Lower leg skin (tissue), 4 donors: ENCODE data around the gene P3H2. TPM values are rescaled to one million over a fixed set of nuclear protein-coding genes. Genes with fewer than 3 reads are reported as not detected.

Source experiments
- DNase-seq, 2 donors: peaks; one replicate each; pipeline ENCODE4 v3.0.0-alpha.2; 2019; ENCODE audit warnings: low spot score in 2 of 2
- H3K4me3 ChIP-seq: fragments of 200-600 bp; sonication (generic); 2 replicates; pipeline ENCODE4 v1.5.1; 2017; ENCODE audit warnings: mild to moderate bottlenecking, low read depth; ENCODE audit not compliant: poor library complexity, severe bottlenecking
- POLR2A ChIP-seq, 2 donors: fragments of 450-650 bp; IDR thresholded peaks; one replicate each; pipeline ENCODE4 v1.6.1; 2016 to 2017; ENCODE audit warnings: antibody characterized with exemption in 2 of 2, mild to moderate bottlenecking in 1 of 2, moderate library complexity in 1 of 2
- WGBS, 2 donors: methylation state at CpG; one replicate each; pipeline ENCODE4 v1.1.5; 2018; 5-methylcytosine and 5-hydroxymethylcytosine counted together
- intact Hi-C: fragments of 100-400 bp; cut with DNase I; formaldehyde crosslinking; loops from one replicate; pipeline ENCODE4 v1.15.0; 2023; ENCODE audit warnings: low total_unique reads
- total RNA-seq, 4 donors: library from RNA; depleted of rRNA; stranded (reverse); fragments of >200 nt; gene quantifications; one replicate each; pipeline ENCODE4 v1.1.0, GENCODE V29; 2016
- TF ChIP-seq, protein P1 (sequence below), 3 donors: fragments of 450-650 bp; IDR thresholded peaks; one replicate each; pipeline ENCODE4 v1.5.1; 2016; ENCODE audit warnings: antibody characterized with exemption in 3 of 3, mild to moderate bottlenecking in 3 of 3, moderate library complexity in 2 of 3

Gene P3H2
- total RNA-seq, 4 donors from 2014 or later, result 20.0 to 41.9 (median 35.6) TPM

DNA sequence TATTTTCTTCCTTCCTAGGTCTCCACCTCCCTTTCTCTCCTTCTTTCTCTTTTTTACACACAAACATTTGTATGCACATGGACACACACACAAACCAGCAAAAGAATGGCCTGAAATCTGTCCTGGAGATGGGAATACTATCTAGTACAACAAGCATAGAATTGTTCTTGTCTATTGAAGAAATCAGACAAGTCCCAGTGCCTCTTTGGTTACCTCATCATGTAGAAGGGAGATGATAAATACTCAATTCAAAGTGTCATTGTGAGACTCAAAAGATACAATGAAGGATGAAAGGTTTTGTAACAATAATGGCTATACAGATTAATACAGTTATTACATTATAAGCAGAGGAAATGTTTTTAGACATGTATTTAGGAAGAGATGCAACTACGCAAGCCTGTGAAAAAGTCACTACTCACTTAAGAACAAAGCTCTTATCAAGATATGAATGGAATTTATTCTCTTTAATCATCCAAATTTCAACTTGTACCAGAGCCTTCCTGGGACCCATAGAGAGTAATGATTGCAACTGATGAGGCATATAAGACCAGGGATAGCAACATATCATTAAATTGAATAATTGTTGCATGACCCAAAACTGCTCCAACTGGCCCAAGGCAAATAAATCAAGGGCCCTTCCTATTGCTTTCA is 43.2 kb downstream of the P3H2 start:
- TF ChIP-seq POLR2A (IDR thresholded peaks at IDR 0.05), result no peak
- TF ChIP-seq, protein P1, sequence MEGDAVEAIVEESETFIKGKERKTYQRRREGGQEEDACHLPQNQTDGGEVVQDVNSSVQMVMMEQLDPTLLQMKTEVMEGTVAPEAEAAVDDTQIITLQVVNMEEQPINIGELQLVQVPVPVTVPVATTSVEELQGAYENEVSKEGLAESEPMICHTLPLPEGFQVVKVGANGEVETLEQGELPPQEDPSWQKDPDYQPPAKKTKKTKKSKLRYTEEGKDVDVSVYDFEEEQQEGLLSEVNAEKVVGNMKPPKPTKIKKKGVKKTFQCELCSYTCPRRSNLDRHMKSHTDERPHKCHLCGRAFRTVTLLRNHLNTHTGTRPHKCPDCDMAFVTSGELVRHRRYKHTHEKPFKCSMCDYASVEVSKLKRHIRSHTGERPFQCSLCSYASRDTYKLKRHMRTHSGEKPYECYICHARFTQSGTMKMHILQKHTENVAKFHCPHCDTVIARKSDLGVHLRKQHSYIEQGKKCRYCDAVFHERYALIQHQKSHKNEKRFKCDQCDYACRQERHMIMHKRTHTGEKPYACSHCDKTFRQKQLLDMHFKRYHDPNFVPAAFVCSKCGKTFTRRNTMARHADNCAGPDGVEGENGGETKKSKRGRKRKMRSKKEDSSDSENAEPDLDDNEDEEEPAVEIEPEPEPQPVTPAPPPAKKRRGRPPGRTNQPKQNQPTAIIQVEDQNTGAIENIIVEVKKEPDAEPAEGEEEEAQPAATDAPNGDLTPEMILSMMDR (IDR thresholded peaks at IDR 0.05), result no peak
- H3K4me3 ChIP-seq, result no peak overlapping the region
- intact Hi-C loops, result no loop called here
- DNase-seq, result no peak
- 0 to 98% methylated on average over 1 of the region's 1 CpG for WGBS, 2 donors

GRCh38 chr3:190076601-190077394 is 43.9 kb downstream of the P3H2 start:
- intact Hi-C loops, result no loop called here
- TF ChIP-seq, protein P1 (IDR thresholded peaks at IDR 0.05), result no peak
- TF ChIP-seq POLR2A (IDR thresholded peaks at IDR 0.05), result no peak
- WGBS, 2 donors, result 21 to 41% methylated on average over 1 of the region's 1 CpG
- no peak overlapping the region for H3K4me3 ChIP-seq
- no peak for DNase-seq

DNA sequence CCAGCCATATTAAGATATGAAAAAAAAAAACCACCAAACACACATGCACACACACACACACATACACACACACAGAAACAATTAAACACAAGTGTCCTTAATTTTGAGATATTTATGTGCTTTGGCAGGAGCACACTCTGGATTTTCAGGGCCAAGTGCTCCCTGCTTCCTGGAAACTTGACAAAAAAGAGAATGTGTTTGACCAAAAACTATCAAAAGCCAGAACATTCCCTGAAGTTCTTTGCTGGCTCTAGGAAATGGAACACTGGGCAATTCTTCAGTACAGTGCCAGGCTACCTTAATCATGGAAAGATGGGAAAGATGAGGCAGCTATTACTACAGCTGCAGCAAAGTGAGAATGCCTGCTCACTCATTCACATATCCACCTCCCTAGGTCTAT is 44.6 kb downstream of the P3H2 start:
- no peak for DNase-seq
- H3K4me3 ChIP-seq, result no peak overlapping the region
- TF ChIP-seq POLR2A (IDR thresholded peaks at IDR 0.05), result no peak
- TF ChIP-seq, protein P1 (IDR thresholded peaks at IDR 0.05), result no peak
- intact Hi-C loops, result no loop called here

- 92 to 95% methylated on average over 2 of the region's 2 CpGs for WGBS, 2 donors
Observed at GRCh38 chr3:190074817-190075216, 45.9 kb downstream of the P3H2 start.

DNA sequence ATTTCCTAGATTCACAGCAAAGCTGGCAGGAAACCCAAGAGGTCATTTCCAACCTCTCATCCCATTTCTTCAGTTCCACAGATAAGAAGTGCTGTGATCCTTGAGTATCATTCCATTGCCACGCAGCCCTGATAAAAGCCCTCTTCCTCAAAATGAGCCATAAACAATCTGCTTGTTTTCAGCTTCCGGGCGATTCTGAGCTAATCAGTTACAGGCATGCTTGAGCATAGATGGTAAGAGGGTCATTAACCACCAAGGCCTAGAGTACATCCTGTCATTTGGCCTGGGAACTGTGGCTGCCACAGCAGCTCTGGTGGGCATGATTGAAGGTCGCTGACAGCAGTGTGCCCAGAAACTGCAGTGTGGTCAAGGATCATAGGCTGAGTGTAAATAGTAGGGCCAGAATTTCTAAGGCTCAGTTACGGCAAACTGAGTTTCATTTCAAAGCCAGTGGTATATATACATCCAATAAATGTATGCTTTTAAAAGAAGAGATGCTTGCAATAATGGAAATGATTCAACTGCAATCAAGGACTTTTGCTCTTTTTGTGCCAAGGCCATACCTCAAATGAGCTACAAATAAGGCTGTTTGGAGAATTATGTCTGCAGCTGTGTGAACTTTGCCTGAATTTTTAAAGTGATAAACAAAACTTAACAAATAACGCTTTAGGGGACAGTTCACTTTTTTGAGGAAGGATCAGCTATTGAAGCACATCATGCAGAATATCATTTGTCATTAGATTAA is 47.3 kb downstream of the P3H2 start:
- no peak overlapping the region for H3K4me3 ChIP-seq
- intact Hi-C loops, result no loop called here
- TF ChIP-seq, protein P1 (IDR thresholded peaks at IDR 0.05), result no peak
- TF ChIP-seq POLR2A (IDR thresholded peaks at IDR 0.05), result no peak
- DNase-seq, result no peak
- WGBS, 2 donors, result 74 to 76% methylated on average over 6 of the region's 6 CpGs

More at GRCh38 chr3:190074817-190075216, 45.9 kb downstream of the P3H2 start:
- intact Hi-C loops, result no loop called here
- no peak overlapping the region for H3K4me3 ChIP-seq
- no peak for DNase-seq
- TF ChIP-seq POLR2A (IDR thresholded peaks at IDR 0.05), result no peak
- TF ChIP-seq, protein P1 (IDR thresholded peaks at IDR 0.05), result no peak
